ENCODE measurements around the gene ALK. TPM values are rescaled to one million over a fixed set of nuclear protein-coding genes. Genes with fewer than 3 reads are reported as not detected.

The ALK gene
- total RNA-seq, 4 donors from 2014 or later, result 0.88 to 1.3 (median 1.3) TPM; not detected in 1

GRCh38 chr2:29729401-29729800 lies 192.0 kb downstream of the ALK start:
- H3K27me3 ChIP-seq, result no peaks in the 10 kb centered on the region
- no peak overlapping the region for H3K27ac ChIP-seq
- TF ChIP-seq CTCF (IDR thresholded peaks at IDR 0.05) (no peak), POLR2A (IDR thresholded peaks at IDR 0.05) (no peak)
- H3K4me1 ChIP-seq, result no peaks in the 10 kb centered on the region
- H3K9me3 ChIP-seq, result no peaks in the 10 kb centered on the region
- H3K4me3 ChIP-seq, result no peak overlapping the region
- no peaks in the 10 kb centered on the region for H3K36me3 ChIP-seq
- DNase-seq, result no peak

DNA sequence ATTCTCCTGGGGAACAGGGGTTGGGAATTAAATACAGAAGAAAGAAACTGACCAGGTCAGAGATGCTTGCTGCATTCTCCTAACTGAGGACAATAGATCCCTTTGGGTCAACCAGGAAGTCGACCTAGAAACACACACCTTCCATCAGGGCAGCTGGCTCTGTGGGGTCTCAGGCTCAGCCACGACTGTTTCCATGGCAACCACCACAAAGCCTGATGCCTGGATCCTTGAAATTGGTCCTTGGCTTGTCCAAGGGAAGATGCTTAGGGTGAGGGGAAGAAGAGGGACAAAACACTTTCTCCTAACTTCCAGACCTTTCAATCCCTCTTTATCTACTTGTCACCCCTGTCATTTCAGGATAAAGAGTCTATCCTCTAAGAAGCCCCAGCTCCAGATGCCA lies 194.4 kb downstream of the ALK start:
- Histone ChIP-seq H3K27ac (no peak overlapping the region), H3K9me3 (no peaks in the 10 kb centered on the region), H3K4me1 (no peaks in the 10 kb centered on the region), H3K36me3 (no peaks in the 10 kb centered on the region), H3K27me3 (no peaks in the 10 kb centered on the region), H3K4me3 (no peak overlapping the region)
- TF ChIP-seq POLR2A (IDR thresholded peaks at IDR 0.05) (no peak), CTCF (IDR thresholded peaks at IDR 0.05) (no peak)
- no peak for DNase-seq

GRCh38 chr2:29725610-29726009 lies 195.8 kb downstream of the ALK start:
- no peaks in the 10 kb centered on the region for H3K27me3 ChIP-seq
- H3K4me3 ChIP-seq, result no peak overlapping the region
- H3K27ac ChIP-seq, result no peak overlapping the region
- H3K9me3 ChIP-seq, result no peaks in the 10 kb centered on the region
- H3K36me3 ChIP-seq, result no peaks in the 10 kb centered on the region
- no peak for DNase-seq
- TF ChIP-seq CTCF (IDR thresholded peaks at IDR 0.05), result no peak
- no peak for TF ChIP-seq POLR2A (IDR thresholded peaks at IDR 0.05)
- no peaks in the 10 kb centered on the region for H3K4me1 ChIP-seq

DNA sequence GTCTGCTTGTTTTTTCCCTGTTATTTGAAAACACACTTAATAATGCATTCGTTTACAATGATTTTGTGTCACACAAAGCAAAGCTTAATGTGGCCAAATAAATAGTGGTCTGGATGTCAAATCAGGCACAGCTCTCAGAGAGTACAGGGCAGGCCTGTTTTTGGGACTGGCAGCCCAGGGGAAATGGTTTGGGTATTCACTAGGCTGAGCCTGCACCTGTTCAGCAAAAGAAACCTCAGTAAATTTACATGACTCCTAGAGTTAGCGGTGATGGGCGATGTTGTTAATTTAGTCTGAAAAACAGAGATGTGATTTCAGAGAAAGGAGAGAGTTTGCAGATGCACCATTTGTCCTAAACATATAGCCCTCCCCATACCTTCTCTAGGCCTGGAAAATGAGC lies 197.1 kb downstream of the ALK start:
- Histone ChIP-seq H3K4me3 (no peak overlapping the region), H3K4me1 (no peaks in the 10 kb centered on the region), H3K36me3 (no peaks in the 10 kb centered on the region), H3K27me3 (no peaks in the 10 kb centered on the region), H3K9me3 (no peaks in the 10 kb centered on the region), H3K27ac (no peak overlapping the region)
- DNase-seq, result no peak
- no peak for TF ChIP-seq POLR2A (IDR thresholded peaks at IDR 0.05)
- TF ChIP-seq CTCF (IDR thresholded peaks at IDR 0.05), result no peak

- no peak for DNase-seq
- Histone ChIP-seq H3K36me3 (no peaks in the 10 kb centered on the region), H3K9me3 (no peaks in the 10 kb centered on the region), H3K27ac (no peak overlapping the region), H3K4me1 (no peaks in the 10 kb centered on the region), H3K4me3 (no peak overlapping the region), H3K27me3 (no peaks in the 10 kb centered on the region)
- TF ChIP-seq POLR2A (IDR thresholded peaks at IDR 0.05), result no peak
- TF ChIP-seq CTCF (IDR thresholded peaks at IDR 0.05), result no peak
Observed at GRCh38 chr2:29723255-29724001, 198.0 kb downstream of the ALK start.

Data from Peyer's patch (tissue), 4 donors.